ENCODE results near the gene NCMAP. TPM values are rescaled to one million over a fixed set of nuclear protein-coding genes. Genes with fewer than 3 reads are reported as not detected.

The NCMAP gene
- polyA plus RNA-seq, 1 experiment, result not detected

GRCh38 chr1:24605534-24606295, 49.8 kb downstream of the NCMAP start:
- TF ChIP-seq, protein P1, sequence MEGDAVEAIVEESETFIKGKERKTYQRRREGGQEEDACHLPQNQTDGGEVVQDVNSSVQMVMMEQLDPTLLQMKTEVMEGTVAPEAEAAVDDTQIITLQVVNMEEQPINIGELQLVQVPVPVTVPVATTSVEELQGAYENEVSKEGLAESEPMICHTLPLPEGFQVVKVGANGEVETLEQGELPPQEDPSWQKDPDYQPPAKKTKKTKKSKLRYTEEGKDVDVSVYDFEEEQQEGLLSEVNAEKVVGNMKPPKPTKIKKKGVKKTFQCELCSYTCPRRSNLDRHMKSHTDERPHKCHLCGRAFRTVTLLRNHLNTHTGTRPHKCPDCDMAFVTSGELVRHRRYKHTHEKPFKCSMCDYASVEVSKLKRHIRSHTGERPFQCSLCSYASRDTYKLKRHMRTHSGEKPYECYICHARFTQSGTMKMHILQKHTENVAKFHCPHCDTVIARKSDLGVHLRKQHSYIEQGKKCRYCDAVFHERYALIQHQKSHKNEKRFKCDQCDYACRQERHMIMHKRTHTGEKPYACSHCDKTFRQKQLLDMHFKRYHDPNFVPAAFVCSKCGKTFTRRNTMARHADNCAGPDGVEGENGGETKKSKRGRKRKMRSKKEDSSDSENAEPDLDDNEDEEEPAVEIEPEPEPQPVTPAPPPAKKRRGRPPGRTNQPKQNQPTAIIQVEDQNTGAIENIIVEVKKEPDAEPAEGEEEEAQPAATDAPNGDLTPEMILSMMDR (IDR thresholded peaks at IDR 0.05; ENCODE audit: insufficient read depth, low read depth, low read length), result no peak
- Histone ChIP-seq H3K36me3 (ENCODE audit: control insufficient read depth, insufficient read depth, low read length) (no peaks in the 10 kb centered on the region), H3K27me3 (ENCODE audit: control insufficient read depth, insufficient read depth, low read length) (peaks cover 6% of the 10 kb centered on the region), H3K4me3 (ENCODE audit: low read depth, low read length) (no peak overlapping the region)
- no peak for DNase-seq (ENCODE audit: low read depth)
- ChIA-PET CTCF (no interaction called here), POLR2A (no interaction called here)

- POLR2A ChIA-PET, result no interaction called here
- CTCF ChIA-PET, result no interaction called here
- TF ChIP-seq, protein P1 (IDR thresholded peaks at IDR 0.05; ENCODE audit: insufficient read depth, low read depth, low read length), result no peak
- no peaks in the 10 kb centered on the region for H3K36me3 ChIP-seq (ENCODE audit: control insufficient read depth, insufficient read depth, low read length)
- peaks cover 6% of the 10 kb centered on the region for H3K27me3 ChIP-seq (ENCODE audit: control insufficient read depth, insufficient read depth, low read length)
- DNase-seq (ENCODE audit: low read depth), result no peak
- H3K4me3 ChIP-seq (ENCODE audit: low read depth, low read length), result no peak overlapping the region
Measured at GRCh38 chr1:24606296-24606605, 50.4 kb downstream of the NCMAP start.

GRCh38 chr1:24606621-24607020, 50.7 kb downstream of the NCMAP start:
- no peaks in the 10 kb centered on the region for H3K36me3 ChIP-seq (ENCODE audit: control insufficient read depth, insufficient read depth, low read length)
- peaks cover 6% of the 10 kb centered on the region for H3K27me3 ChIP-seq (ENCODE audit: control insufficient read depth, insufficient read depth, low read length)
- ChIA-PET CTCF (no interaction called here), POLR2A (no interaction called here)
- DNase-seq (ENCODE audit: low read depth), result no peak
- TF ChIP-seq, protein P1 (IDR thresholded peaks at IDR 0.05; ENCODE audit: insufficient read depth, low read depth, low read length), result no peak
- H3K4me3 ChIP-seq (ENCODE audit: low read depth, low read length), result no peak overlapping the region

DNA sequence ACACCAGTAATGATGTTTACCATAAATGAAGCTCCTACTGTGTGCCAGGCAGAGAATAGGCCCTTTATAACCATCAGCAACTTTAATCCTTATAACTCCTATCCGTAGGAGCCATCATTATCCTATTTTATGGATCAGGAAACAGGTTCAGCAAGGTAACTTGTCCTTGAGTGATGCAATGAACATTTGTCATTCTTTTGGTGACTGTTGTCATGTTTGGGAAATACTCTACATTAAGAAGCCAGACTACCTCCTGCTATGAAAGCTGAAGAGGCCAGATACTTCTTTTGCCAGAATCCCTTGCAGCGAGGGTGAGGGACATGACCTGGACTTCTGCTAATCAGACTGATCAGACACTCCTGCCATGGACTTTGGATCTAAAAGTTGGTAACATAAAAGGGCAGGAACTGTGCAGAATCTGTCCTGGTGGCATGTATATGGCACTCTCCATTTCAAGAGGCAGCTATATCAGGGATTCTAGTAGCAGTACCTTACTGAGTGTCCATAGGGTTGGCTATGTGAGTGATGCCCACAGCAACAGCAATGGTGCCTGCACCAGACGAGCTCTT, 54.1 kb downstream of the NCMAP start:
- CTCF ChIA-PET, result interaction anchor here (2.3 kb wide), 1 partner anchor 23 kb away, joined by 8 read pairs; no protein-coding TSS in a partner anchor
- TF ChIP-seq, protein P1 (IDR thresholded peaks at IDR 0.05; ENCODE audit: insufficient read depth, low read depth, low read length), result no peak
- H3K27me3 ChIP-seq (ENCODE audit: control insufficient read depth, insufficient read depth, low read length), result peaks cover 8% of the 10 kb centered on the region
- no peak overlapping the region for H3K4me3 ChIP-seq (ENCODE audit: low read depth, low read length)
- no peaks in the 10 kb centered on the region for H3K36me3 ChIP-seq (ENCODE audit: control insufficient read depth, insufficient read depth, low read length)
- no peak for DNase-seq (ENCODE audit: low read depth)
- POLR2A ChIA-PET, result no interaction called here

GRCh38 chr1:24619376-24619775, 63.5 kb downstream of the NCMAP start:
- no peaks in the 10 kb centered on the region for H3K36me3 ChIP-seq (ENCODE audit: control insufficient read depth, insufficient read depth, low read length)
- ChIA-PET CTCF (no interaction called here), POLR2A (no interaction called here)
- TF ChIP-seq, protein P1 (IDR thresholded peaks at IDR 0.05; ENCODE audit: insufficient read depth, low read depth, low read length), result no peak
- DNase-seq (ENCODE audit: low read depth), result no peak
- H3K4me3 ChIP-seq (ENCODE audit: low read depth, low read length), result no peak overlapping the region
- peaks cover 1% of the 10 kb centered on the region; the same call in 1 of the 2 replicates for H3K27me3 ChIP-seq (ENCODE audit: control insufficient read depth, insufficient read depth, low read length)

Measured in BJ (cell line).